ENCODE measurements around the gene NTF3. TPM values are rescaled to one million over a fixed set of nuclear protein-coding genes. Genes with fewer than 3 reads are reported as not detected.
"Not testable (repeated sequence)": the region's sequence is repeated elsewhere in the genome, so short reads cannot be mapped to it uniquely, and the experiment has no call there.

NTF3 gene
- total RNA-seq, 3 donors from 2014 or later, result not detected

DNA sequence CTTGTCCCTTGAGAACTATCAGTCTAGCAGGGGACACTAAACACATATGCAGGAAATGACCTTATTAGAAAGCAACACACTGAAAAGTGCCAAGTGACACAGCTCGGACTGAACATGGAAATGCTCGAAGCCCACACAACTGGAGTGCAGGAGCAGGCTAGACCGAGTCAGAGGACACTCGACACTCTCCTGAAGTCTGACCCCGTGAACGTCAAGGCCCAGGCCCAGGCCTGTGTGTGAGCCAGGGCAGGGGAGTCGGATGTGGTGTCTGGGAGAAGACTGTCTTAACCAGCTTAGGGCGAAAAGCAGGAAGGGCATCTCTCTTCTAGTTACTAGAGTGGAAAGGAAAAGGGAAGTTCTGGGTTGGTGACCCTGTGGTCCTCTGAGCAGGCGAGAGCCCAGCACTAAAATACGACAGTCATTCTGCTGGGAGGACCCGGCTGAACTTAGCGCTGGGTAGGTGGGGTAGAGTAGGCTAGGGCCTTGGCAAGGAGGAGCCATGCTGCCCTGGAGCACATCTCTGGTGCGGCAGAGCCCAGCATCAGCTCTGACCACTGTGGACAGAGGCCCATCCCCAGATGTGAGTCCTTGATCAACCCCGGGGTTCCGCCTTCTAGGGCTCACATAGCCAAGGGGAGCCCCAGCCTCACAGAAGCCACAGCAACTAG, 93.0 kb downstream of the NTF3 start:
- H3K4me3 Mint-ChIP-seq, result no peak overlapping the region
- ATAC-seq, result no peak
- peaks cover 2% of the 10 kb centered on the region for H3K27me3 Mint-ChIP-seq (ENCODE audit: low read depth)

GRCh38 chr12:5525783-5526367, 94.0 kb downstream of the NTF3 start:
- ATAC-seq, result no peak
- Mint-ChIP-seq H3K27me3 (ENCODE audit: low read depth) (peaks cover 2% of the 10 kb centered on the region), H3K36me3 (ENCODE audit: insufficient read depth) (no peaks in the 10 kb centered on the region), H3K9me3 (no peaks in the 10 kb centered on the region), H3K4me3 (no peak overlapping the region), H3K4me1 (ENCODE audit: low read depth) (no peaks in the 10 kb centered on the region)
- no peak for DNase-seq

More for the DNA sequence above, 93.0 kb downstream of the NTF3 start:
- H3K4me1 Mint-ChIP-seq (ENCODE audit: low read depth), result no peaks in the 10 kb centered on the region
- no peaks in the 10 kb centered on the region for H3K36me3 Mint-ChIP-seq (ENCODE audit: insufficient read depth)
- DNase-seq, result no peak
- H3K9me3 Mint-ChIP-seq, result no peaks in the 10 kb centered on the region

DNA sequence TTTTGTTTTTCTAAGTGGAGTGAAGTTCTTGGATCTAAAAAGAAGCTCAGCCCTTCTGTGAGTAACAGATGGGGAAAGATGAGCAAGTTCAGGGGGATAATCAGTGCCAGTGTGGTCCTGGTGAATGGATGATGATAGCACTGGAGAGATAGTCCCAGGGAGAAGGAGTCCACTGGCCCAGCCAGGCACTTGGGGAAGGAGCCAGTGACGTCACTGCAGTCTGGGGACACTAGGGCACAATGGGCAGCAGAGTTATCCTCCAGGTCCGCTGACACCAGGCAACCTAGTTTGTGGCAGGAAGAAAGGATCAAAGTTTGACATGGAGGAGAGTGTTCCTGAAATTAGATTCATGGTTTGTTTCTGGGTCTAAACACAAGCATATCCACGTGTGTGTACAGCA, 101.5 kb downstream of the NTF3 start:
- DNase-seq (no peak), ATAC-seq (no peak)

DNA sequence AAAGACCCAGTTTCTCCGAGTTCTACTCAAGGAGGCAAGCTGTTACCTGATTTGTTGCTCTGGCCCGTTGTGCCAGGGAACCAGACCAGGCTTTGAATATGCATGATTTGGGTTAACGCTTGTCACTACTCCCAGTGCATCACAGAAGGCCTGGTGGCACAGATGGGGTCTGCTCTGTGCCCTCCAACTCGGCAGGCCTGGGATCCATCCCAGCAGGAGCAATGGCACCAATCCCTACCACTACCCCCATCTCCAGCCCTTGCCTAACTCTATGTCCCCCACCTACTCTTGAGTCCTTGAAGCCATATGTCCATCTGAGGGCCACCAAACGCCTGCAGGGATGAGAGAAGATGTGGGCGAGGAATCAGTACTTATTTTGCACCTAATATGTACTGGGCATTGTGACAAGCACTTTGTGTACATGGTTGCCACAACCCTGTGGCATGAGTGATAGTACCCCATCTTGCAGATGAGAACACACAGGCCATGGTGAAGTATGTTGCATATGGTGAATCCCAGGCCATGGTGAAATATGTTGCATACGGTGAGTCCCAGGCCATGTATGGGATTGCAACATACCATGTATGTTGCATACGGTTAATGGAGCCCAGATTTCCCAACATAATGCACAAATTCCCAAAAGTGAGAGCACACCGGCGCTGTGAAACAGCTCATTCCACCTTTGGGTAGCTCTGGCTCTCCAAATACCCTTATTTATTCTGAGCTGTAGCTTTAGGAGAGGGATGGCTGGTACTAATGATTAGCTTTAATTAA, 102.7 kb downstream of the NTF3 start:
- Mint-ChIP-seq H3K9me3 (peaks cover 3% of the 10 kb centered on the region), H3K4me3 (no peak overlapping the region), H3K27me3 (ENCODE audit: low read depth) (peaks cover 8% of the 10 kb centered on the region), H3K4me1 (ENCODE audit: low read depth) (no peaks in the 10 kb centered on the region), H3K36me3 (ENCODE audit: insufficient read depth) (no peaks in the 10 kb centered on the region)
- ATAC-seq (no peak), DNase-seq (no peak)

More for the DNA sequence above, 101.5 kb downstream of the NTF3 start:
- Mint-ChIP-seq H3K4me1 (ENCODE audit: low read depth) (no peaks in the 10 kb centered on the region), H3K36me3 (ENCODE audit: insufficient read depth) (no peaks in the 10 kb centered on the region), H3K4me3 (no peak overlapping the region), H3K9me3 (peaks cover 3% of the 10 kb centered on the region), H3K27me3 (ENCODE audit: low read depth) (peaks cover 9% of the 10 kb centered on the region)

GRCh38 chr12:5535541-5535940, 103.6 kb downstream of the NTF3 start:
- H3K9me3 Mint-ChIP-seq, result peaks cover 3% of the 10 kb centered on the region
- H3K27me3 Mint-ChIP-seq (ENCODE audit: low read depth), result peaks cover 8% of the 10 kb centered on the region
- no peaks in the 10 kb centered on the region for H3K4me1 Mint-ChIP-seq (ENCODE audit: low read depth)
- no peaks in the 10 kb centered on the region for H3K36me3 Mint-ChIP-seq (ENCODE audit: insufficient read depth)
- ATAC-seq (no peak), DNase-seq (no peak)
- no peak overlapping the region for H3K4me3 Mint-ChIP-seq

GRCh38 chr12:5537026-5537615, 105.2 kb downstream of the NTF3 start:
- not testable (repeated sequence) for ATAC-seq, H3K9me3 Mint-ChIP-seq

GRCh38 chr12:5537771-5538170, 105.9 kb downstream of the NTF3 start:
- no peak for ATAC-seq
- Mint-ChIP-seq H3K4me1 (ENCODE audit: low read depth) (no peaks in the 10 kb centered on the region), H3K9me3 (peaks cover 5% of the 10 kb centered on the region), H3K27me3 (ENCODE audit: low read depth) (peaks cover 8% of the 10 kb centered on the region), H3K36me3 (ENCODE audit: insufficient read depth) (no peaks in the 10 kb centered on the region), H3K4me3 (no peak overlapping the region)
- no peak for DNase-seq

More at GRCh38 chr12:5537026-5537615, 105.2 kb downstream of the NTF3 start:
- H3K27me3 Mint-ChIP-seq (ENCODE audit: low read depth); DNase-seq; H3K4me3 Mint-ChIP-seq; H3K4me1 Mint-ChIP-seq (ENCODE audit: low read depth); H3K36me3 Mint-ChIP-seq (ENCODE audit: insufficient read depth): not testable (repeated sequence)
